H1 (cell line): ENCODE measurements around the gene SLC3A2. TPM values are rescaled to one million over a fixed set of nuclear protein-coding genes. Genes with fewer than 3 reads are reported as not detected.

Source experiments
- ATF2 ChIP-seq: IDR thresholded peaks from 2 replicates; pipeline ENCODE4 v1.6.1; 2012; ENCODE audit warnings: low read length, inconsistent platforms
- CHD7 ChIP-seq: fragments of 300-600 bp; sonication (generic); IDR thresholded peaks from 2 replicates; pipeline ENCODE4 v1.7.1; 2012; ENCODE audit warnings: low read length, moderate library complexity, mild to moderate bottlenecking, inconsistent platforms; ENCODE audit not compliant: insufficient replicate concordance
- GTF2F1 ChIP-seq: IDR thresholded peaks from 2 replicates; pipeline ENCODE4 v1.6.1; 2012; ENCODE audit warnings: low read depth, low read length, improper control_type of control experiment, borderline replicate concordance
- RAD21 ChIP-seq, 2 experiments: IDR thresholded peaks in 1 of 2; conservative IDR thresholded peaks in 1 of 2; 2 replicates each; pipeline ENCODE4 v1.6.1; 2011; ENCODE audit warnings: low read depth in 2 of 2, low read length in 2 of 2, improper control_type of control experiment in 1 of 2, inconsistent platforms in 1 of 2, mild to moderate bottlenecking in 1 of 2, moderate library complexity in 1 of 2
- RNF2 ChIP-seq: fragments of 200-900, 300-1000 bp; sonication (generic); IDR thresholded peaks from 2 replicates; pipeline ENCODE4 v1.7.1; 2016; ENCODE audit warnings: borderline replicate concordance, low read depth, mild to moderate bottlenecking, antibody characterized with exemption, low read length; ENCODE audit not compliant: poor library complexity, severe bottlenecking; ENCODE audit errors: missing control alignments
- TAF1 ChIP-seq: IDR thresholded peaks from 2 replicates; pipeline ENCODE4 v1.6.1; 2011; ENCODE audit warnings: mild to moderate bottlenecking, low read depth, low read length
- TEAD4 ChIP-seq: IDR thresholded peaks from 2 replicates; pipeline ENCODE4 v1.6.1; 2012; ENCODE audit warnings: low read depth, low read length, inconsistent platforms, mixed read lengths
- polyA plus RNA-seq, 7 experiments: library from polyadenylated mRNA; depleted of rRNA in 3 of 7; stranded (reverse) in 5 of 7; unstranded in 2 of 7; fragments of >200 nt in 5 of 7; fragments of 200-250 nt in 2 of 7; gene quantifications; 1 replicate in 5 of 7; 2 replicates in 1 of 7; 4 replicates in 1 of 7; pipeline versions ENCODE4 v1.2.1 to v1.2.3, GENCODE V29; 2011 to 2013; ENCODE audit warnings: missing spikeins in 2 of 7, mixed read lengths in 2 of 7
- total RNA-seq: library from RNA; stranded (reverse); fragmentation: NEBNext Ultra II Directional; extraction: Animal tissue kit (Norgen Biotek cat#: 25700); gene quantifications from 2 replicates; pipeline ENCODE4 v1.2.1, GENCODE V29; 2021

SLC3A2 gene
- total and polyA plus RNA-seq, 2 of the 8 experiments (the other 6 are each of a cell fraction or from before 2014, with no cell fraction given): 410 to 435 TPM

DNA sequence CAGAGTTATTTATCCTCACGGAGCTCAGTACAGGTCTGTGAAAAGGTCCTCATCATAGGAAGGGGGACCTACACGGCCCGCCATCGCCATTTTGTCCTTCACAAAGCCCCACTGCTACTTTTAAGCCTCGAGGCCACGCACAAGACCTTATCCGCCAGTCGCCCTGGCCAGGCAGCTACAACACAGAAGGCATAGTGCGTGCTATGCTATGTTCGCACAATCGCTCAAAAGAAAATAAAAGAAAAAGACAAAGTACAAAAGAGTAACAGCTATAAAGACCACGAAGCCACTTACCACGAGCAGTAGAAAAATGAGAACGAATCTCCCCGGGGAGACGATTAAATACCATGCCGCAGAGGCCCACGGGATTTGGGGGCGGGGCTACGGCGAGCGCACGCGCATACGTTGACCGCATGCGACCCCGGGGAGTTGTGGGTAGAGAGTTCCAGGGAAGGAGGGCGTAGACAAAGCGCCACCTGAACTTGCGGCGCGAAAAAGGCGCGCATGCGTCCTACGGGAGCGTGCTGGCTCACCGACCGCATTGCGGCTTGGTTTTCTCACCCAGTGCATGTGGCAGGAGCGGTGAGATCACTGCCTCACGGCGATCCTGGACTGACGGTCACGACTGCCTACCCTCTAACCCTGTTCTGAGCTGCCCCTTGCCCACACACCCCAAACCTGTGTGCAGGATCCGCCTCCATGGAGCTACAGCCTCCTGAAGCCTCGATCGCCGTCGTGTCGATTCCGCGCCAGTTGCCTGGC is 24.9 kb upstream of the SLC3A2 start (continued):
- TF ChIP-seq TEAD4 (peak; percentile 2; the same call in 1 of the 2 replicates), RAD21 (IDR thresholded peaks at IDR 0.05 in 1 of 2, conservative IDR thresholded peaks at IDR 0.05 in 1 of 2; ENCODE audit: low read depth in 2 of 2, low read length in 2 of 2) (no peak), CHD7 (no peak), RNF2 (no peak), TAF1 (peak; percentile 100), GTF2F1 (peak; percentile 96), ATF2 (no peak; the same call in 1 of the 2 replicates)
